Right renal pelvis (tissue), 4 donors: ENCODE measurements around the gene KRTAP19-8. TPM values are rescaled to one million over a fixed set of nuclear protein-coding genes. Genes with fewer than 3 reads are reported as not detected.

ENCODE experiments used
- DNase-seq, 4 donors: peaks; one replicate each; pipeline ENCODE4 v3.0.0-alpha.2; 2013; ENCODE audit warnings: low read depth in 4 of 4, low spot score in 3 of 4, missing footprints in 1 of 4
- polyA plus RNA-seq, 4 donors: library from polyadenylated mRNA; unstranded; fragments of 120-200 nt; gene quantifications; one replicate each; pipeline ENCODE4 v1.2.1, GENCODE V29; 2013; ENCODE audit not compliant: insufficient read length in 4 of 4

KRTAP19-8 gene
- polyA plus RNA-seq, 4 donors = not detected

GRCh38 chr21:31012133-31013089 is 25.9 kb downstream of the KRTAP19-8 start:
- no peak for DNase-seq

- DNase-seq = no peak
Measured at GRCh38 chr21:31011412-31011811, 26.9 kb downstream of the KRTAP19-8 start.

DNA sequence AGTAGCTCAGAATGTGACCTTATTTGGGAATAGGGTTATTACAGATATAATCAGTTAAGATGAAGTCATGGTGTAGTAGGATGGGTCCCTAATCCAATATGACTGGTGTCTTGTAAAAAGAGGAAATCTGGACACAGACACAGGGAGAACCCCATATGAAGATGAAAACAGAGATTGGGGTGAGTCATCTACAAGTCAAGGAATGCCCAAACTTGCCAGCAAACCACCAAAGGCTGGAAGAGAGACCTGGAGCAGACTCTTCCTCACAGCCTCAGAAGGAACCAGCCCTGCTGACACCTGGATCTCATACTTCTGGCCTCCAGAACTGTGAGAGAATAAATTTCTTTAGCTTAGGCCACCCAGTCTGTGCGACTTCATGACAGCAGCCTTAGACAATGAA is 29.9 kb downstream of the KRTAP19-8 start:
- DNase-seq = no peak

DNA sequence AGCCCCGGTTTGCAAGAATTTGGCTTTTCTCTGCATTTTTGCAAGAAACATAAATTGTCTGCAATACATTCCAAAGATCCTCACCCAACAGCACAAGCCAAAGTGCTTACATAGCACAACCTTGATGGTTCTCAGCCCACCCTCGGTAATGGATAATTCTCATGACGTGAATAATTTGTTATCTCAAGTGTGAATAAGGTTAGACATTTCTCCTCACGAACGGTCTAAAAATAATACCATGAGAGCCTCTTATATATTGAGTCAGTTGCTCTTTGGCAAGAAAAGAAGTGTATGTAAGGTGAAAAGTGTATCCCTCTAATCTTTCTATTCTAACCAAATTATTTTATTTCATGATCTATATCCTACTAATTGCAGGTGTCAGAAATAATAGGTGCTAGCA is 33.3 kb downstream of the KRTAP19-8 start:
- DNase-seq = no peak

GRCh38 chr21:31003471-31003870 is 34.8 kb downstream of the KRTAP19-8 start:
- no peak for DNase-seq

- no peak for DNase-seq
Measured at GRCh38 chr21:30997541-30997940, 40.7 kb downstream of the KRTAP19-8 start.

- DNase-seq = no peak
Measured at GRCh38 chr21:30996728-30997127, 41.5 kb downstream of the KRTAP19-8 start.

GRCh38 chr21:30994932-30995331 is 43.3 kb downstream of the KRTAP19-8 start:
- no peak for DNase-seq

- DNase-seq = no peak
Measured at GRCh38 chr21:30990514-30991262, 47.6 kb downstream of the KRTAP19-8 start.

GRCh38 chr21:30988706-30989105 is 49.6 kb downstream of the KRTAP19-8 start:
- DNase-seq = no peak

Other genes with a start within 250 kb of the KRTAP19-8 start
- not detected for gene KRTAP8-1, start 225.2 kb downstream of the KRTAP19-8 start, polyA plus RNA-seq
- not detected for gene KRTAP7-1, start 208.7 kb downstream of the KRTAP19-8 start, polyA plus RNA-seq
- gene KRTAP11-1, start 156.9 kb downstream of the KRTAP19-8 start, polyA plus RNA-seq = not detected